GM19193 (cell line): Measurements from ENCODE around the gene FGF9.

Experiments used
- POLR2A ChIP-seq: IDR thresholded peaks from 4 replicates; pipeline ENCODE4 v1.6.1; 2011; ENCODE audit not compliant: insufficient read depth, insufficient read length; ENCODE audit errors: extremely low read depth

Gene FGF9

DNA sequence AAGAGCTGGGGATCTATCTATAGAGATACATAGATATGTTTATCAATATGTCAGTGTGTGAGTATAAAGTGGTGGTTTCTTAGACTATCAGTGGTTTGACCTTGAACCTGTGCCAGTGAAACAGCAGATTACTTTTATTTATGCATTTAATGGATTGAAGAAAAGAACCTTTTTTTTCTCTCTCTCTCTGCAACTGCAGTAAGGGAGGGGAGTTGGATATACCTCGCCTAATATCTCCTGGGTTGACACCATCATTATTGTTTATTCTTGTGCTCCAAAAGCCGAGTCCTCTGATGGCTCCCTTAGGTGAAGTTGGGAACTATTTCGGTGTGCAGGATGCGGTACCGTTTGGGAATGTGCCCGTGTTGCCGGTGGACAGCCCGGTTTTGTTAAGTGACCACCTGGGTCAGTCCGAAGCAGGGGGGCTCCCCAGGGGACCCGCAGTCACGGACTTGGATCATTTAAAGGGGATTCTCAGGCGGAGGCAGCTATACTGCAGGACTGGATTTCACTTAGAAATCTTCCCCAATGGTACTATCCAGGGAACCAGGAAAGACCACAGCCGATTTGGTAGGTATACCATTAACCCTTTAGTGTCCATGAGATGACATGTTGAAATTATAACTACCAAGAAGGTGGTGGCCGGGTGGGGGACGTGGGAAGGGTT lies 880 bp downstream of the FGF9 start:
- TF ChIP-seq POLR2A: no peak

- no peak for TF ChIP-seq POLR2A
These were observed 1.4 kb downstream of the FGF9 start for GRCh38 chr13:21672287-21672680.

GRCh38 chr13:21672796-21673538 lies 2.1 kb downstream of the FGF9 start:
- no peak for TF ChIP-seq POLR2A

- no peak for TF ChIP-seq POLR2A
These were observed 2.6 kb downstream of the FGF9 start for GRCh38 chr13:21673539-21673788.

- TF ChIP-seq POLR2A: no peak
These were observed 3.1 kb downstream of the FGF9 start for GRCh38 chr13:21673789-21674489.

DNA sequence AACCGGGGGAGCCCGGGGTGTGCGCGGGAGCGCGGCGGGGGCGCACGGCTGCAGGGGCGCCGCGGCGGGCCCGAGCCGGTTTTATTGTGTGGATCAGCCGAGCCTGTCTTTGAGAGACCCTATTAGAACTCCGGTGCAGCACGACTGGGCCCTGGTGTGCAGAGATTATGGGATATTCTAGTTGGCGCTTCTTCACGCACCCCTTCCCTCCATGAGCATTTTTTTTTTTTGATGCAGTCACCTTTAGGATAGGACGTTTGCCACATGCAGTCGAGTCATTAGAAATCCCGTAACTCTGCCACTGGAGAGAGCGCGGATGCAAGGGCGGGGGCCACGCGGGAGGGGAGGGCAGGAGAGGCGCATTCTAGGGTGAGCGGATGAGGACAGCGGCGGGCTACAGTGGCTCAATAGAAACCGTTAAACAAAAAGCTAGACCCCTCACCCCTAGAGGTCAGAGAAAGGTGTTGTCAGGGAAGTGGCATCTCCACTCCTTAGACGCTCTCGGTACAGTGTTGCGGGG lies 3.7 kb downstream of the FGF9 start:
- TF ChIP-seq POLR2A: no peak

DNA sequence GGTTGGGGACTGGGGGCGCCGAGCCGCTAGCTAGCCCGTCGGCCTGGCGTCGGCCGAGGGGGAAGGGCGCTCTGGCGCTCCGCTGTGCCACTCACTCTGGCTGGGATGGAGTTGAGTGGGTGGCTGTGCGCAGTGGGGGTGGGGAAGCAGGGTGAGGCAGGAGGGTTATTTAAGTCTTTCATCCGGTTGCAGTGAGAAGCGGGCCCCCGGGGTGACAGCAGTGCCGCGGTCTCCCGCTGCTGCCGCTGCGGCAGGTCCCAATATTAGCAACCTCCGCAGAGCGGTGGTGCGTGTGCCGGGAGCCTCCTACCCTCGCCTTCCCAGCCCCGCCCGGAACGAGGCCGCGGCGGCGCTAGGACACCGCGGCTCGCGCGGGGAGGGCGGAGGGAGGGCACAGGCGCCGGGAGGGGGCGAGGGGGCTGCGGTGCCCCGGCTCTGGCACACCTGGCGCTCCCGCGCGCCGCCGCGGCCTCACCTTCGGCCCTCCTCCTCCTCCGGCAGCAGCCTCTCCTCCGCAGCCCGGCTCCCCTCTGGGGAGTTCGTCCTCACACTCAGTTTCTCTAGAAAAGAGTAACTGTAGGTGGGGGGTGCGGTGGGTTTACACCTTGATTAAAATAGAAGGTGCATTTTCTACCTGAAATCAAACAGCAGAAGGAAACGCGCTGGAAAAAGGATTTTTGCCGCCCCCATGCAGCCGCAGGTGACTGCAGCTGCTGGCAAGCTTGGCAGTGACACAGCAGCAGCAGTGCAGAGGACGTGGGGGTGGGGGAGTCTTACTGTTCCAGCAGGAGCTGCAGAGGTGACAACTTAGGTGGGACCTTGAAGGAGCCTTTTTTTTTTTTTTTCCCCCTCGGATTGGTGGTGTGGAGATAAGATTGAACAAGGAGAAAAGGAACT lies 4.5 kb downstream of the FGF9 start:
- TF ChIP-seq POLR2A: no peak

- no peak for TF ChIP-seq POLR2A
These were observed 5.7 kb downstream of the FGF9 start for GRCh38 chr13:21676611-21677021.

DNA sequence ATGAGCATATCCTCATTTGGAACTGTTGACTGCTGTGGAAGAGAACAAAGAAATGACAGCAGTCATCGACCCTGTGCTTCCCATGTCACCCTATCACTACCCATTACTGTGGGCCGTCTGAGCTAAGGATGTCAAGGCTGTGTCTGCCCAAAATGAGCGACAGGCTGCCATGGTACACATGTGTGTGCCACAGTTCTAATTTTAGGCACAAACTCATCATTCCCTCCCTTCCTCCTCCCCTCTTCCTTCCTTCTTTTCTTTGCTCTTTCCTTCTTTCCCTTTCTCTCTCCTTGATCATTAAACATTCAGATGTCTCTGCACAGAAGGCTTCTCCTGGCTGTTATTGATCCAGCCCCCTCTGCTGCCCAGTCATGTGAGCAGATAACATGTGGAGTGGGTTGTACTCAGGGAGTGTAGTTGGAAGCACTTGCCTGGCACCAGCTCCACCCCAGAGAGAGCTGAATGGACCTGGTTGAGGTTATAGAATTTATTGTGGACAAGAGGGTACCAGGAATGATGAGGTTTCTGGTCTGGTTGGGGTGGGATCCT lies 6.3 kb downstream of the FGF9 start:
- TF ChIP-seq POLR2A: no peak

GRCh38 chr13:21683034-21683733 lies 12.3 kb downstream of the FGF9 start:
- TF ChIP-seq POLR2A: no peak

- no peak for TF ChIP-seq POLR2A
These were observed 13.7 kb downstream of the FGF9 start for GRCh38 chr13:21684576-21684975.

DNA sequence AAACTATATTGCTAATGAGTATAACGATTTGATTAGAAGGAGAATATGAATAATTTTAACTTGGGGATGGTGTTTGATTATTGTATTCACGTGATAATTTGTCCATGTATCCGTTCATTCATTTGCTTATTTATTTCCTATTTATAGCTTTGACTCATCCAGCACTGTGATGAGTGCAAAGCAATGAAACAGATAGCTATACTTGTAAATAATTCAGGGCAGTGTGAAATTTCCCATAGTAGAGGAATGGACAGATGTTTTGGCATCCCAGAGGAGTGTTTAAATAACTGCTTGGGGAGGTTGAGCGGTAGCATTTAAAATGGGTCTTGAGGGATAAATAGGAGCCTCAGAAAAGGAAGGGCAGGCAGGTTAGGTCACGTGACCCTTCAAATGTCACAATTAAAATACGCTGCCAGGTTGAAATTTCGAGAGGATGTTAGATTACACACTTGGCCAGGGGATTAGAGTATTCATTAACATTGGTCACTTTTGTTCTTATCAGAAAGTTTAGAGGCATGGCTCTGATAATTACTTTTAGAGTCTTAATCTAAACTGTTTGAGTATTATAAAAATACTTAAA lies 14.7 kb downstream of the FGF9 start:
- no peak for TF ChIP-seq POLR2A

DNA sequence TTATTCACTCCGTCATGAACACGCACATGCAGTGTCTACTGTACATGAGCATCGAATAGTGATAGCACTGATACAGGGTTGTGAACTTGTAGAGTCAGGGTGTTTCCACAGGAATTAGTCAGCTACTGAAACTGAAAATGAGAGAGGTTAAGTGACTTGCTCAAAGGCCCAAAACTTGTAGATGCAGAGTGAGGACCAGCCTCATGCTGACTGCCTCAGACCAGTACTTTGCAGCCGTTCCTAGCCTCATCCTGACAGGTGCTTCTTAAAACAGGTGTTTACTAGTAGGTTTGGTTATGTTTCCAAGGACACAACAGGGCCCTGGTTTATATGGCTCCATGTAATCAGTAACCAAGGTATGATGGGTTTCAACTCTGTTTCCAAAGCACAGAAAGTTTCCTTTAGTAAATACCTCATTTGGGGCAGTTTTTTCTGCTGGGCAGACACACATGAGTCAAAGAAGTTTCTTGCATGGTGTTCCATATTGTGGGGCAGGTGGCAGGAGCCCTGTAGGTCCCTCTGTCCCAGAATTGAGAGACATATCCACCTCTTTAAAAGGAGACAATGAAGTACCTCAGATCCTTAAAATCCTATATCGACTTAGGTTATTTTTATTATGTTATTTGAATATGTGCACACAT lies 16.0 kb downstream of the FGF9 start:
- TF ChIP-seq POLR2A: no peak

DNA sequence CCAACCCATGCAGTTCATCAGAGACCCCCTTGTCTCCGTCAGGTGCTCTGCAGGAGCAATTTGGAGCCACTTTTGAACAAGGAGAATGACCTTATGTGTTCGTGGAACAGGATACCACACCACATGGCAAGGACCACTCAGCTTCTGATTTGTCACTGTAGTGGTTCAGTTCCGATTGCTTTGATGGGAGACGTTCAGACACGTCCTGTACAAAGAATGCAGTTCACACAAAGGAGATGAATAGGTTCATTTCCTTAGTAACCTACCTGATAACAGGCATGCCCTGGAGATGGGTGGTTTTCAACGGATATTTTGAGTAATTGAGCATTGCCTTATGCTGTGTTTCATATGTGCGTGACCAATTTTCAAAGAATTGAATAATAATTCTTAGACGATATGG lies 17.2 kb downstream of the FGF9 start:
- no peak for TF ChIP-seq POLR2A

DNA sequence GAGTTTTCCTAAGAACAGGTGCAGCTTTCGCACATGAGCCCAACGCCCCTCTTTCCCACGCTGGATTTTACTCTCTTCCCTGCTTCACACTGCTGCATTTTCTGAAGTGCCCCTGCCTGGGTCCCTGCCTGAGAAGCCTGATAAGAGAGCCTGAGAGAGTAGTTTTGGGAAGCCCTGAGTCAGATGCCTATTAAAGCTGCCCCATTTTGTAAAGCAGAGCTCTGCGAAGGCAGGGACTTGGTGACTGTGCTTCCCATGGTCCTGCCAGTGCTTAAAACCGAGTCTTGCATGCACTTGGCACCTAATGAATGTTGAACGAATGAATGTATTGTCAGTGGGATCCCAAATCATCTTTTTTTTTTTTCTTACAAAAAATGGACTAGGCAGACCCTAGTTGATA lies 18.2 kb downstream of the FGF9 start:
- no peak for TF ChIP-seq POLR2A
